Activated naive CD8-positive, alpha-beta T cell treated with anti-CD3 and anti-CD28 coated beads, Interleukin-2, amount 10 ng/mL, durations not matched to agents 7 days and 5 days (primary cell): ENCODE measurements around the gene CRISP1. TPM values are rescaled to one million over a fixed set of nuclear protein-coding genes. Genes with fewer than 3 reads are reported as not detected.
"Not testable (repeated sequence)": the region's sequence is repeated elsewhere in the genome, so short reads cannot be mapped to it uniquely, and the experiment has no call there.

Experiments
- ATAC-seq: fragments of 150-1000 bp; cut with Tn5 transposase; one replicate; pipeline ENCODE4 v1.10.0; 2021; ENCODE audit warnings: low read depth, moderate library complexity
- POLR2A ChIA-PET: fragments of 350-600 bp; sonication (Branson Sonifier 250); formaldehyde crosslinking; loops from one replicate; lab custom pipeline; 2021; ENCODE audit warnings: antibody characterized with exemption; lab: Charles Lee
- DNase-seq: peaks from one replicate; pipeline ENCODE4 v3.0.0; 2021
- H3K27ac Mint-ChIP-seq: one replicate; pipeline ENCODE4 v1.8.0; 2022; ENCODE audit warnings: mild to moderate bottlenecking, mixed read lengths
- H3K27me3 Mint-ChIP-seq: one replicate; pipeline ENCODE4 v1.8.0; 2022; ENCODE audit warnings: mild to moderate bottlenecking, moderate library complexity, mixed read lengths
- H3K36me3 Mint-ChIP-seq: one replicate; pipeline ENCODE4 v1.8.0; 2021; ENCODE audit warnings: mild to moderate bottlenecking, mixed read lengths
- H3K4me1 Mint-ChIP-seq: one replicate; pipeline ENCODE4 v1.8.0; 2021; ENCODE audit warnings: mixed read lengths
- H3K4me3 Mint-ChIP-seq: one replicate; pipeline ENCODE4 v1.8.0; 2022; ENCODE audit warnings: mild to moderate bottlenecking, moderate library complexity, mixed read lengths
- H3K9me3 Mint-ChIP-seq: one replicate; pipeline ENCODE4 v1.8.0; 2021; ENCODE audit warnings: mixed read lengths
- total RNA-seq, 2 experiments: library from RNA; stranded (reverse); gene quantifications; one replicate each; pipeline ENCODE4 v1.2.3, GENCODE V29; 2021

The CRISP1 gene
- total RNA-seq, 2 experiments from 2014 or later, result not detected

GRCh38 chr6:49815166-49815565, 51.2 kb downstream of the CRISP1 start:
- Mint-ChIP-seq H3K9me3 (no peaks in the 10 kb centered on the region), H3K27ac (no peak overlapping the region), H3K27me3 (no peaks in the 10 kb centered on the region), H3K36me3 (no peaks in the 10 kb centered on the region), H3K4me1 (no peaks in the 10 kb centered on the region), H3K4me3 (no peak overlapping the region)
- no peak for DNase-seq
- POLR2A ChIA-PET, result no interaction called here
- ATAC-seq, result no peak

- no peak overlapping the region for H3K4me3 Mint-ChIP-seq
- H3K9me3 Mint-ChIP-seq, result no peaks in the 10 kb centered on the region
- H3K27ac Mint-ChIP-seq, result no peak overlapping the region
- ATAC-seq (no peak), DNase-seq (no peak)
- no peaks in the 10 kb centered on the region for H3K27me3 Mint-ChIP-seq
- H3K36me3 Mint-ChIP-seq, result no peaks in the 10 kb centered on the region
- H3K4me1 Mint-ChIP-seq, result no peaks in the 10 kb centered on the region
- POLR2A ChIA-PET, result no interaction called here
Observed at GRCh38 chr6:49813248-49813647, 53.1 kb downstream of the CRISP1 start.

GRCh38 chr6:49806145-49806544, 60.2 kb downstream of the CRISP1 start:
- Mint-ChIP-seq H3K4me1 (no peaks in the 10 kb centered on the region), H3K9me3 (peaks cover 2% of the 10 kb centered on the region), H3K27ac (no peak overlapping the region), H3K4me3 (no peak overlapping the region), H3K36me3 (no peaks in the 10 kb centered on the region), H3K27me3 (no peaks in the 10 kb centered on the region)
- DNase-seq, result no peak
- no peak for ATAC-seq
- POLR2A ChIA-PET, result no interaction called here

- DNase-seq, result no peak
- H3K4me3 Mint-ChIP-seq, result no peak overlapping the region
- POLR2A ChIA-PET, result no interaction called here
- H3K36me3 Mint-ChIP-seq, result no peaks in the 10 kb centered on the region
- no peaks in the 10 kb centered on the region for H3K27me3 Mint-ChIP-seq
- no peak overlapping the region for H3K27ac Mint-ChIP-seq
- no peak for ATAC-seq
- no peaks in the 10 kb centered on the region for H3K4me1 Mint-ChIP-seq
- peaks cover 2% of the 10 kb centered on the region for H3K9me3 Mint-ChIP-seq
Observed at GRCh38 chr6:49805246-49805645, 61.1 kb downstream of the CRISP1 start.

GRCh38 chr6:49801525-49801924, 64.8 kb downstream of the CRISP1 start:
- POLR2A ChIA-PET, result no interaction called here
- Mint-ChIP-seq H3K36me3 (no peaks in the 10 kb centered on the region), H3K27me3 (no peaks in the 10 kb centered on the region), H3K4me1 (no peaks in the 10 kb centered on the region), H3K27ac (no peak overlapping the region), H3K4me3 (no peak overlapping the region), H3K9me3 (peaks cover 2% of the 10 kb centered on the region)
- ATAC-seq (no peak), DNase-seq (no peak)

GRCh38 chr6:49799090-49799489, 67.2 kb downstream of the CRISP1 start:
- no peak overlapping the region for H3K27ac Mint-ChIP-seq
- no peaks in the 10 kb centered on the region for H3K4me1 Mint-ChIP-seq
- H3K9me3 Mint-ChIP-seq, result peaks cover 3% of the 10 kb centered on the region
- POLR2A ChIA-PET, result no interaction called here
- DNase-seq (no peak), ATAC-seq (no peak)
- H3K4me3 Mint-ChIP-seq, result no peak overlapping the region
- H3K27me3 Mint-ChIP-seq, result no peaks in the 10 kb centered on the region
- H3K36me3 Mint-ChIP-seq, result no peaks in the 10 kb centered on the region

GRCh38 chr6:49796842-49797455, 69.4 kb downstream of the CRISP1 start:
- ATAC-seq, H3K27ac Mint-ChIP-seq, H3K9me3 Mint-ChIP-seq, H3K36me3 Mint-ChIP-seq, H3K27me3 Mint-ChIP-seq, POLR2A ChIA-PET, H3K4me1 Mint-ChIP-seq, DNase-seq, H3K4me3 Mint-ChIP-seq: not testable (repeated sequence)

GRCh38 chr6:49790341-49790740, 76.0 kb downstream of the CRISP1 start:
- DNase-seq (no peak), ATAC-seq (no peak)
- H3K36me3 Mint-ChIP-seq, result no peaks in the 10 kb centered on the region
- H3K4me3 Mint-ChIP-seq, result no peak overlapping the region
- POLR2A ChIA-PET, result no interaction called here
- no peak overlapping the region for H3K27ac Mint-ChIP-seq
- H3K4me1 Mint-ChIP-seq, result no peaks in the 10 kb centered on the region
- H3K9me3 Mint-ChIP-seq, result peaks cover 5% of the 10 kb centered on the region
- H3K27me3 Mint-ChIP-seq, result no peaks in the 10 kb centered on the region

- POLR2A ChIA-PET, result no interaction called here
- Mint-ChIP-seq H3K9me3 (peaks cover 3% of the 10 kb centered on the region), H3K27ac (no peak within 1 kb of the TSS), H3K36me3 (no peaks in the 10 kb centered on the region), H3K4me3 (no peak within 1 kb of the TSS), H3K4me1 (no peaks in the 10 kb centered on the region), H3K27me3 (no peaks in the 10 kb centered on the region)
- DNase-seq (no peak), ATAC-seq (no peak)
Observed at GRCh38 chr6:49787176-49787575, 79.2 kb downstream of the CRISP1 start, which contains the start of gene PGK2. Gene PGK2 (minus strand): TSS chr6:49787285. CDS start chr6:49787187, 98 bp downstream.

GRCh38 chr6:49784272-49784671, 82.1 kb downstream of the CRISP1 start:
- ATAC-seq, result no peak
- H3K4me1 Mint-ChIP-seq, result no peaks in the 10 kb centered on the region
- POLR2A ChIA-PET, result no interaction called here

More at GRCh38 chr6:49784272-49784671, 82.1 kb downstream of the CRISP1 start:
- Mint-ChIP-seq H3K9me3 (peaks cover 3% of the 10 kb centered on the region), H3K4me3 (no peak overlapping the region), H3K27ac (no peak overlapping the region), H3K36me3 (no peaks in the 10 kb centered on the region), H3K27me3 (no peaks in the 10 kb centered on the region)
- DNase-seq, result no peak

Other genes starting within 250 kb of the CRISP1 start
- gene RHAG, start 229.7 kb downstream of the CRISP1 start, total RNA-seq, result not detected
- not detected for gene CRISP2, start 153.0 kb downstream of the CRISP1 start, total RNA-seq
- gene CRISP3, start 122.1 kb downstream of the CRISP1 start, total RNA-seq, result not detected
- gene PGK2, start 79.2 kb downstream of the CRISP1 start, total RNA-seq, result not detected
- not detected for gene DEFB114, start 97.6 kb upstream of the CRISP1 start, total RNA-seq
- gene DEFB113, start 103.1 kb upstream of the CRISP1 start, total RNA-seq, result not detected
- not detected for gene DEFB110, start 155.5 kb upstream of the CRISP1 start, total RNA-seq
- gene DEFB112, start 183.4 kb upstream of the CRISP1 start, total RNA-seq, result not detected